NCI-H460 (cell line): ENCODE measurements around the gene LBX1. TPM values are rescaled to one million over a fixed set of nuclear protein-coding genes. Genes with fewer than 3 reads are reported as not detected.

ENCODE experiments used
- DNase-seq: peaks from one replicate; pipeline ENCODE4 v3.0.0-alpha.2; 2016; ENCODE audit warnings: low read depth; ENCODE audit errors: extremely low read depth
- total RNA-seq: library from RNA; depleted of rRNA; stranded (reverse); fragments of >200 nt; shearing (Covaris generic); gene quantifications from 2 replicates; pipeline ENCODE4 v1.2.3, GENCODE V29; 2014

LBX1 gene
- total RNA-seq, 1 experiment from 2014 or later = 0.10 TPM

DNA sequence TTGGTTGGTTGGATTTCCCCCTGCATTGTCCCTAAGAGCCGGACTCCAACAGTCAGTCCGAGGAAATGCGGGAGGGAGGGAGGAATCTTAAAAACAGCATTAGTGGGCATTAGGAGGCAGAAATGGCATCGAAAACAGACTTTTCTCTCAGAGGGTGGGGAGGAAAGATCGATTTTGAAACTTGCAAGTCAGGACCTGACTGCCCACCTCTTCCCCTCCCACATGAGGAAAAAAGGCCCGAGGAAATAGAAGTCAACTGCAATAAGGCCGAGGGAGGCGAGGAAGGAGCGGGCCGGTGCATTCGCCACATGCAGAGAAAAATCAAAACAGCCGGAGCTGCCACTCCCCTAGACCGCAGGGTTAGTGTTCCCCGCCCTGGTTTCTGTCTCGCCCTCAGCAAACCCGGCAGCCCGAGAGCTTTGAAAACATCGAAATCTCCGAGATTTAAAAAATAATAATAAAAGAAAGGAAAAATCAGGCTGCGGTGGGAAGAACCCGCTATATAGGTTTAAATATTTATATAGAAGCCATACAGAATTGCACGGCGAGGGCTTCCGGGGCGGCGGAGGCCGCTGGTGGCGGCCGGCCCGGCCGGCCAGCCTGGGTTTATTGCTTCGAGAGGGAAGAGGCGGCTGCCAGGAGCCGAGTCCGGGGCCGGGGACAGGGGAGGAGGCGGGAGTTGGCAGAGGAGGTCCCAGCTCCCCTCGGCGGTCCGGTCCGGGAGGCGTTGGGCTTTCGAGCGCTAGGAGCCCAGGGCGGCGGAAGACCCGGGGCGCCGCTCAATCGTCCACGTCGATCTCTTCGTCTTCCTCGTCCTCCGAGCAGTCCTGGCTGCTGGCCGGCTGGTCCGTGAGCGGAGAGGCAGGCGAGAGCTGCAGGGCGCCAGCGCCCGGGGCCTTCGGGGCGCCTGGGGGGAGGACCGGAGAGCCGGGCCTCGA is 2.5 kb downstream of the LBX1 start:
- DNase-seq = no peak

DNA sequence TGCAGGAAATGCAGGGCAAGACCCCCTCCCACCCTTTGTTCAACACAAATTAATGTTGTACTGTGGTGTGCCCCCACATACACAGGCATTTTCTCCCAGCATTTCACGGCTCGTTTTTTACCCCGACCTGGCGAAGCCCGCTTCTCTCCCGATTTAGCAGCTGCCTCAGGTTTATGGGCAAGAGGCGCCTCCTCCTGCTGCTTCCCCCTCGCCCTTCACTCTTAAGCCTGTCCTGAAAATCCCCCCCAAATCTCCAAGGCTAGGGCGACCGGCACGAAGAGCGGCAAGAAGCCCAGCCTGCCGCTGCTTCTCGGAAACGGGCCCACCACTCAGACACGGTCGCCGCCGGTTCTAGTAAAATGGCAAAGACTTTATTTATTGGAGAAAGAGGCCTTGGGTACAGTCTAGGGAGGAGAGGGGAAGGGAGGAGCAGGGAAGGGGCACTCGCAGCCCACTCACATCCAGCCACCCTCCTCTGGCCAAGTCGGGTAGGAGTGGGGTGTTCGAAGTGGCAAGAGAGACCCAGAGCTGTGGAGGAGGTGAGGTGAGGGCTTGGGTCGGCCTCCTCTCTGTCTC is 3.3 kb downstream of the LBX1 start:
- DNase-seq = no peak

GRCh38 chr10:101224910-101225823 is 4.1 kb downstream of the LBX1 start:
- no peak for DNase-seq

DNA sequence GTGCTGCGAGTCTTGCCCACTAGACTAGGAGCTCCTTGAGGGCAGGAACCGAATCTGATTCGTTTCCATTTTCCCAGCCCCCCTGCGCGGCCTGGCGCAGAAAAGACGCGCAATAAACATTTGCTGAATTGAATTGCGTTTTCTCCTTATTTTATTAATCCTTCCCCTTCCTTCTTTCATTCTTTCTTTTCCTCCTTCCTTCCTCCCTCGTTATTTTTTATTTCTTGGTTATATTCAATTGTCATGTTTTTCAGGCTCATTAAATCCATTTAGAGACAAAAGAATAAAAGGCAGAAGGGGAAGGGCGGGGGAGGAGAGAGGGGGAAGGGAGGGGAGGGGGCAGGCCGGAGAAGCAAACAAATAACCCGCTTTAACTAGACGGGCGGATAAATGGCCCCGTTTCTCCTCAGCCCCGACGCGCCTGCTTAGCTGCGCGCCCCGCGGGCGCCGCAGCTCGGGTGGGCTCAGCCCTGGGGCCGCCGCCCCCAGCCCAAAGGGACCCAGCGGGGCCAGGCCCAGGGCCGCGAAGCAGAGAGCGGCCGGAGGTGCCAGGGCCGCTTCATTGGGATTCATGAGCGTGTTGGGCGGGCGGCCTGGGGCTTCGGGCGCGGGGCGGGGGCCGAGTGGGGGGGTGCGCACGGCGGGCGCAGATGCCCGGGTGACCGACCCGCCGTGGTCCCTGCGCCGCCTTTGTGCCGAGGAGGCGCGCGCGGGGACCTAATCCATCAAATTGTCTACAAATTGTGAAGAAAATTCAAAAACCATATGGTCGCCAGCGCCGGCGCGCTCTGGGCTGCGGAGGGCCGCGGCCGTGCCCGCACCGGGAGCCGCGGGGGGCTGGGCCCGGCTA is 5.0 kb downstream of the LBX1 start:
- DNase-seq = no peak

GRCh38 chr10:101223274-101224059 is 5.8 kb downstream of the LBX1 start:
- DNase-seq = no peak

- DNase-seq = no peak
Observed at GRCh38 chr10:101222683-101223273, 6.5 kb downstream of the LBX1 start.

DNA sequence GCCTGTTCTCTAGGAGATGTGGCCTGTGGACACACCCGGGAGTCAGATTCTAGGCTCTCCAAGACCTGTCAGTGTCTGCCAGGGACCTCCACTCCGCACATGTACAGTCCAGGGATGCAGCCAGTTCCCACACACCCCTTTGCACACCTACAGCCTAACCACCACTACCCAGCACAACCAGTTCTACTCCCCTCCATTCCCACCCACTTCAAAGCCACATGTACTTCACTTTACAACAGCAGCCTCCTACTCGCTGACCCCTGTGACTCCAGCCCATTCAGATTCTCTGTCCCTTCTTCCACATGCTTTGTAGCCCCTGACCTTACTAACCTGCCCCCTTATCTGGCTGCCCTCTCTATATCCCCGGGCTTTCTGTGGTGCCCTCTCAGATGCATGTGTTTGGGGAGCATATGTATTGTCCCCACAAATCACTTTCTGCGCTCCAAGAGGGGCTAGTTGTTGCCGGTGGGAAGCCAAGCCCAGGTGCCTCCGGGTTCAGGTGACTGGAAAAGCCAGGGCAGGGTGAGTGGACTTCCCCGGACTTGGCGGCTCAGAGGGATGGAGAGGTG is 7.2 kb downstream of the LBX1 start:
- DNase-seq = no peak

DNA sequence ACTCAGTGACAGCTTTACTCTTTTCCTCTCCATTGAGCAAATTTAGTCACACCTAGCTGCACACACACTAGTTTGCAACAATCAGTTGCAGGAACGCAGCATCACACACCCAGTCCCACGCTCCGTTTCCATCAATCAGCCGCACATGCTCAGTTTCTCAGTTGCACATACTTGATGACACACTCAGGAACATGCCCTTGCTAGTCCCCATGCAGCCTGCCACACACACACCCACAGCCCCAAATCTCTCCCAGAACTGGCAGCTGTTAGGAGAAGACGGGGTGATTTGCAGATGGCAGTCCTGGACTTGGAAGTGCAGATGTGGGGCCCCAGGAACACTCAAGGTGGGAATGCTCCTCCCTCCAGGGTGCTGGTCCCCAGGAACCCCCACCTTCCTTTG is 7.7 kb downstream of the LBX1 start:
- no peak for DNase-seq

GRCh38 chr10:101219946-101220451 is 9.3 kb downstream of the LBX1 start:
- no peak for DNase-seq

GRCh38 chr10:101219139-101219945 is 9.9 kb downstream of the LBX1 start:
- DNase-seq = no peak

DNA sequence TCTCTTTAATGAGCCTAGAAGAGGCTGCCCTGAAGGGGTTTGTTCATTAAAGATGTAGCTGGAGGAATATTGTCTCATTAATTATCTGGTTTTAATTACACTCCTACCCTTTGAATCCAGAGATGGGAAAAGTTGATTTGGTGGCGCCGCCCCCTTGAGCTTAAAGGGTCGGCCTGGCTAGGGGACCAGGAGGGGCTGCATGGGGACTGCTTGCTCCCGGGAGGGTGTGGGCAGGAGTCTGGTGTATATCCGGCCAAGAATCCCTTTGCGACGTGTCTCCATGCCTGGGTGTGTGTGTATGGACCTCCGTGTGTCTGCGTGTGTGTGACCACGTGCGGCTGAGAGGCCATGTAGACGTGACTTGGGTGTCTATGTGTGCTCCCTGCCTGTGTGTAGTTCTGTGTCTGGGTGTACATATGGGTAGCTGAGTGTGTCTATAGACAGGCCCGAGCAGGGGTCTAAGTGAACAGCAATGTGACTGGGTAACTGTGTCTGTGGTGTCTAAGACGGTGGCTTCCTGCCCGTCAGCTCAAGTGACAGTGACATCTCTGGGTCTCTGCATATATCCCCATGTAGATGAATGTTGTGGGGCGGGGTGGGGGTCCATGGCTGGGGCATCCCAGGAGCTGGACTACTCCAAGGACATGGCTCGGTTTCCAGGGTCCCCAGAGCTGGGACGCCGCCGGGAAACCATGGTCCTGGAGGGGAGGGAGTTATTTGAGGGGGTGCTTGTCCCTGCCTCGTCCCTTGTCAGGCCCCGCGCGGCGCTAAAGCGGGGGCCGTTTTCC is 10.7 kb downstream of the LBX1 start:
- DNase-seq = no peak

- peak; percentile 61 for DNase-seq
Observed at GRCh38 chr10:101217450-101218281, 11.6 kb downstream of the LBX1 start.

DNA sequence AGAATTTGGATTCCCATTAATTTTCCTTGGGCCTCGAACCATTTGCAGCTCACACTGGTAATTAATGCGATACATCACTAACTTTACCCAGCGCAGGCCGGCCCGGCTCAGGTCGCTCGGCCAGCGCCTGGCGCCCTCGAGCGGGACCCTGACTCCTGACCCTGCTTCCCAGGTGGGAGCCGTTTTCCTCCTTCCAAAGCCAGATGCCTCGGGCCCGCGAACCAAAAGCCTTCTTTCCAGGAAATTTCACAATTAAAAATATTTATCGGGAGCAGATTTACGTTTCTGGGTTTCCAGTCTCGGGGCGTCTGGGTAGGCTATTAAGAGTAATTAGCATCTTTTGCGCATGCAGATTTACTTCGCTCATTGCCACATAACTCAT is 12.2 kb downstream of the LBX1 start:
- no peak for DNase-seq

- DNase-seq = no peak
Observed at GRCh38 chr10:101216207-101217043, 12.8 kb downstream of the LBX1 start.
